ENCODE data around the gene SRCAP.

The SRCAP gene

GRCh38 chr16:30769379-30770089 is 70.6 kb downstream of the SRCAP start:
- Histone ChIP-seq H3K4me2 (no peak overlapping the region), H3K4me1 (ENCODE audit: low read depth, poor library complexity, severe bottlenecking) (no peaks in the 10 kb centered on the region), H4K20me1 (ENCODE audit: insufficient read depth) (no peaks in the 10 kb centered on the region), H3K27ac (no peak overlapping the region), H3K9ac (no peak overlapping the region), H3K36me3 (ENCODE audit: insufficient read depth) (peaks cover 21% of the 10 kb centered on the region), H3K27me3 (ENCODE audit: insufficient read depth, low read depth) (no peaks in the 10 kb centered on the region), H3K79me2 (ENCODE audit: insufficient read depth, low read depth) (no peaks in the 10 kb centered on the region), H3K4me3 (IDR thresholded peaks at IDR 0.05; ENCODE audit: insufficient read depth, low read depth, low read length) (no peak overlapping the region), H2AFZ (ENCODE audit: low read depth) (no peak overlapping the region)
- no peak for TF ChIP-seq CTCF (conservative IDR thresholded peaks at IDR 0.05; ENCODE audit: low read depth, low read length)

GRCh38 chr16:30771726-30772125 is 72.8 kb downstream of the SRCAP start:
- TF ChIP-seq CTCF (conservative IDR thresholded peaks at IDR 0.05; ENCODE audit: low read depth, low read length): no peak

GRCh38 chr16:30773826-30774225 is 74.9 kb downstream of the SRCAP start:
- no peaks in the 10 kb centered on the region for H3K27me3 ChIP-seq (ENCODE audit: insufficient read depth, low read depth)
- H3K79me2 ChIP-seq (ENCODE audit: insufficient read depth, low read depth): no peaks in the 10 kb centered on the region
- no peaks in the 10 kb centered on the region for H3K4me1 ChIP-seq (ENCODE audit: low read depth, poor library complexity, severe bottlenecking)
- no peak overlapping the region for H3K4me2 ChIP-seq
- H3K9ac ChIP-seq: no peak overlapping the region
- no peak overlapping the region for H2AFZ ChIP-seq (ENCODE audit: low read depth)
- H3K36me3 ChIP-seq (ENCODE audit: insufficient read depth): peaks cover 13% of the 10 kb centered on the region; the same call in 1 of the 2 replicates
- no peak overlapping the region for H3K27ac ChIP-seq
- H4K20me1 ChIP-seq (ENCODE audit: insufficient read depth): no peaks in the 10 kb centered on the region
- TF ChIP-seq CTCF (conservative IDR thresholded peaks at IDR 0.05; ENCODE audit: low read depth, low read length): no peak
- H3K4me3 ChIP-seq (IDR thresholded peaks at IDR 0.05; ENCODE audit: insufficient read depth, low read depth, low read length): no peak overlapping the region

More at GRCh38 chr16:30771726-30772125, 72.8 kb downstream of the SRCAP start:
- H2AFZ ChIP-seq (ENCODE audit: low read depth): no peak overlapping the region
- H3K27ac ChIP-seq: no peak overlapping the region
- no peak overlapping the region for H3K4me2 ChIP-seq
- no peaks in the 10 kb centered on the region for H3K79me2 ChIP-seq (ENCODE audit: insufficient read depth, low read depth)
- no peaks in the 10 kb centered on the region for H3K4me1 ChIP-seq (ENCODE audit: low read depth, poor library complexity, severe bottlenecking)
- H3K4me3 ChIP-seq (IDR thresholded peaks at IDR 0.05; ENCODE audit: insufficient read depth, low read depth, low read length): no peak overlapping the region
- H4K20me1 ChIP-seq (ENCODE audit: insufficient read depth): no peaks in the 10 kb centered on the region
- peaks cover 17% of the 10 kb centered on the region for H3K36me3 ChIP-seq (ENCODE audit: insufficient read depth)
- no peaks in the 10 kb centered on the region for H3K27me3 ChIP-seq (ENCODE audit: insufficient read depth, low read depth)
- H3K9ac ChIP-seq: no peak overlapping the region

- Histone ChIP-seq H3K27me3 (ENCODE audit: insufficient read depth, low read depth) (no peaks in the 10 kb centered on the region), H3K4me2 (no peak overlapping the region), H2AFZ (ENCODE audit: low read depth) (no peak overlapping the region), H4K20me1 (ENCODE audit: insufficient read depth) (no peaks in the 10 kb centered on the region), H3K9ac (no peak overlapping the region), H3K27ac (no peak overlapping the region), H3K36me3 (ENCODE audit: insufficient read depth) (peaks cover 6% of the 10 kb centered on the region; the same call in 1 of the 2 replicates), H3K4me3 (IDR thresholded peaks at IDR 0.05; ENCODE audit: insufficient read depth, low read depth, low read length) (no peak overlapping the region), H3K79me2 (ENCODE audit: insufficient read depth, low read depth) (no peaks in the 10 kb centered on the region), H3K4me1 (ENCODE audit: low read depth, poor library complexity, severe bottlenecking) (no peaks in the 10 kb centered on the region)
- TF ChIP-seq CTCF (conservative IDR thresholded peaks at IDR 0.05; ENCODE audit: low read depth, low read length): no peak
These were observed 75.6 kb downstream of the SRCAP start for GRCh38 chr16:30774367-30775130.

Measured in KMS-11 (cell line).